ENCODE data around the gene SUV39H2. TPM values are rescaled to one million over a fixed set of nuclear protein-coding genes. Genes with fewer than 3 reads are reported as not detected.

SUV39H2 gene
- total and polyA plus RNA-seq, 2 experiments from 2014 or later: 9.3 to 14.6 TPM

- no peaks in the 10 kb centered on the region for H3K9me3 ChIP-seq (ENCODE audit: low read depth)
Measured at GRCh38 chr10:14843327-14843988, 35.2 kb upstream of the SUV39H2 start.

GRCh38 chr10:14844948-14845347 is 33.7 kb upstream of the SUV39H2 start:
- H3K36me3 ChIP-seq (ENCODE audit: low read depth): peaks cover 49% of the 10 kb centered on the region

More at GRCh38 chr10:14843327-14843988, 35.2 kb upstream of the SUV39H2 start:
- H3K4me1 ChIP-seq (ENCODE audit: insufficient read depth): peaks cover 5% of the 10 kb centered on the region
- no peak overlapping the region for H3K4me3 ChIP-seq
- in situ Hi-C loops (cut with MboI): no loop called here
- WGBS, 2 experiments (ENCODE audit: low coverage in 1 of 2, low lambda C conversion rate in 2 of 2, missing lambda C conversion rate in 2 of 2): 92 to 95% methylated on average over 15 of the region's 15 CpGs
- H3K27ac ChIP-seq: no peak overlapping the region
- H3K9me2 ChIP-seq (ENCODE audit: insufficient read depth): no peaks in the 10 kb centered on the region
- no peak overlapping the region for H3K4me2 ChIP-seq (ENCODE audit: unreplicated experiment)
- no peaks in the 10 kb centered on the region for H3K27me3 ChIP-seq (replicated peaks; ENCODE audit: insufficient read depth)
- no peaks in the 10 kb centered on the region for H4K20me1 ChIP-seq (ENCODE audit: insufficient read depth)
- H3K36me3 ChIP-seq (ENCODE audit: low read depth): peaks cover 49% of the 10 kb centered on the region
- no peak for DNase-seq
- no peak overlapping the region for H3K9ac ChIP-seq
- H3F3A ChIP-seq (ENCODE audit: insufficient read depth): 0 out of 2 replicates have a peak, but pooled peaks cover 11% of the 10 kb centered on the region
- no peak overlapping the region for H2AFZ ChIP-seq
- H3K79me2 ChIP-seq (ENCODE audit: insufficient read depth): peaks cover 66% of the 10 kb centered on the region
- TF ChIP-seq EZH2 (IDR thresholded peaks at IDR 0.05; ENCODE audit: insufficient read depth, poor library complexity, severe bottlenecking) (no peak), EZH2phosphoT487 (IDR thresholded peaks at IDR 0.05; ENCODE audit: insufficient read depth, low read depth) (no peak)

GRCh38 chr10:14852236-14852635 is 26.4 kb upstream of the SUV39H2 start:
- DNase-seq: no peak
- WGBS, 2 experiments (ENCODE audit: low coverage in 1 of 2, low lambda C conversion rate in 2 of 2, missing lambda C conversion rate in 2 of 2): 94 to 96% methylated on average over 3 of the region's 3 CpGs
- Histone ChIP-seq H3K36me3 (ENCODE audit: low read depth) (peaks cover 22% of the 10 kb centered on the region; the same call in 1 of the 2 replicates), H3K79me2 (ENCODE audit: insufficient read depth) (no peaks in the 10 kb centered on the region), H3K27me3 (replicated peaks; ENCODE audit: insufficient read depth) (no peaks in the 10 kb centered on the region), H3K4me2 (ENCODE audit: unreplicated experiment) (no peak overlapping the region), H3K27ac (no peak overlapping the region), H3K9ac (no peak overlapping the region), H3K4me1 (ENCODE audit: insufficient read depth) (no peaks in the 10 kb centered on the region), H3F3A (ENCODE audit: insufficient read depth) (no peaks in the 10 kb centered on the region), H3K9me3 (ENCODE audit: low read depth) (no peaks in the 10 kb centered on the region), H3K9me2 (ENCODE audit: insufficient read depth) (no peaks in the 10 kb centered on the region), H2AFZ (no peak overlapping the region), H4K20me1 (ENCODE audit: insufficient read depth) (no peaks in the 10 kb centered on the region), H3K4me3 (no peak overlapping the region)
- in situ Hi-C loops (cut with MboI): no loop called here
- TF ChIP-seq EZH2 (IDR thresholded peaks at IDR 0.05; ENCODE audit: insufficient read depth, poor library complexity, severe bottlenecking): no peak
- TF ChIP-seq EZH2phosphoT487 (IDR thresholded peaks at IDR 0.05; ENCODE audit: insufficient read depth, low read depth): no peak

More at GRCh38 chr10:14844948-14845347, 33.7 kb upstream of the SUV39H2 start:
- H3K9ac ChIP-seq: no peak overlapping the region
- H4K20me1 ChIP-seq (ENCODE audit: insufficient read depth): no peaks in the 10 kb centered on the region
- no peak for DNase-seq
- H3F3A ChIP-seq (ENCODE audit: insufficient read depth): 0 out of 2 replicates have a peak, but pooled peaks cover 11% of the 10 kb centered on the region
- H3K27ac ChIP-seq: no peak overlapping the region
- no peaks in the 10 kb centered on the region for H3K9me3 ChIP-seq (ENCODE audit: low read depth)
- no peaks in the 10 kb centered on the region for H3K27me3 ChIP-seq (replicated peaks; ENCODE audit: insufficient read depth)
- no peak overlapping the region for H3K4me2 ChIP-seq (ENCODE audit: unreplicated experiment)
- in situ Hi-C loops (cut with MboI): no loop called here
- TF ChIP-seq EZH2 (IDR thresholded peaks at IDR 0.05; ENCODE audit: insufficient read depth, poor library complexity, severe bottlenecking) (no peak), EZH2phosphoT487 (IDR thresholded peaks at IDR 0.05; ENCODE audit: insufficient read depth, low read depth) (no peak)
- H3K79me2 ChIP-seq (ENCODE audit: insufficient read depth): peaks cover 51% of the 10 kb centered on the region
- no peaks in the 10 kb centered on the region for H3K4me1 ChIP-seq (ENCODE audit: insufficient read depth)
- no peak overlapping the region for H3K4me3 ChIP-seq
- 90 to 99% methylated on average over 2 of the region's 2 CpGs for WGBS, 2 experiments (ENCODE audit: low coverage in 1 of 2, low lambda C conversion rate in 2 of 2, missing lambda C conversion rate in 2 of 2)
- no peak overlapping the region for H2AFZ ChIP-seq
- no peaks in the 10 kb centered on the region for H3K9me2 ChIP-seq (ENCODE audit: insufficient read depth)

- H4K20me1 ChIP-seq (ENCODE audit: insufficient read depth): no peaks in the 10 kb centered on the region
- no peaks in the 10 kb centered on the region for H3K79me2 ChIP-seq (ENCODE audit: insufficient read depth)
- H3K9me3 ChIP-seq (ENCODE audit: low read depth): no peaks in the 10 kb centered on the region
- no peak overlapping the region for H3K4me2 ChIP-seq (ENCODE audit: unreplicated experiment)
- no peak overlapping the region for H3K9ac ChIP-seq
- no peak overlapping the region for H3K4me3 ChIP-seq
- no peak overlapping the region for H3K27ac ChIP-seq
- H3F3A ChIP-seq (ENCODE audit: insufficient read depth): 0 out of 2 replicates have a peak, but pooled peaks cover 8% of the 10 kb centered on the region
- H3K9me2 ChIP-seq (ENCODE audit: insufficient read depth): no peaks in the 10 kb centered on the region
- H3K27me3 ChIP-seq (replicated peaks; ENCODE audit: insufficient read depth): no peaks in the 10 kb centered on the region
- H3K4me1 ChIP-seq (ENCODE audit: insufficient read depth): peaks cover 9% of the 10 kb centered on the region; the same call in 1 of the 2 replicates
- H2AFZ ChIP-seq: no peak overlapping the region
- TF ChIP-seq EZH2phosphoT487 (IDR thresholded peaks at IDR 0.05; ENCODE audit: insufficient read depth, low read depth): no peak
- no peak for TF ChIP-seq EZH2 (IDR thresholded peaks at IDR 0.05; ENCODE audit: insufficient read depth, poor library complexity, severe bottlenecking)
- no peak for DNase-seq
- H3K36me3 ChIP-seq (ENCODE audit: low read depth): peaks cover 26% of the 10 kb centered on the region; the same call in 1 of the 2 replicates
- 47 to 79% methylated on average over 1 of the region's 1 CpG for WGBS, 2 experiments (ENCODE audit: low coverage in 1 of 2, low lambda C conversion rate in 2 of 2, missing lambda C conversion rate in 2 of 2)
- in situ Hi-C loops (cut with MboI): no loop called here
Measured at GRCh38 chr10:14855453-14855852, 23.2 kb upstream of the SUV39H2 start.
